Measurements from ENCODE around the gene HIGD1A.

Gene HIGD1A

GRCh38 chr3:42780892-42781700 is 23.2 kb downstream of the HIGD1A start:
- Histone ChIP-seq H3K79me2 (ENCODE audit: control insufficient read depth, low read length) (no peaks in the 10 kb centered on the region), H3K9me2 (replicated peaks; ENCODE audit: control insufficient read depth, low read length) (no peaks in the 10 kb centered on the region), H3K9me3 (ENCODE audit: control insufficient read depth, insufficient read depth, low read length) (no peaks in the 10 kb centered on the region), H3K36me3 (ENCODE audit: control insufficient read depth, low read length) (peaks cover 21% of the 10 kb centered on the region), H3K4me2 (ENCODE audit: low read length) (no peak overlapping the region), H3K27ac (ENCODE audit: low read depth, low read length) (no peak overlapping the region), H4K20me1 (ENCODE audit: control insufficient read depth, insufficient read depth, low read depth, low read length) (no peaks in the 10 kb centered on the region), H3K27me3 (ENCODE audit: control insufficient read depth, low read length) (no peaks in the 10 kb centered on the region), H3F3A (ENCODE audit: control insufficient read depth, insufficient read depth) (peaks cover 6% of the 10 kb centered on the region; the same call in 1 of the 2 replicates), H3K4me3 (ENCODE audit: low read length) (no peak overlapping the region), H3K4me1 (ENCODE audit: control insufficient read depth, low read length) (no peaks in the 10 kb centered on the region)
- peak; percentile 77 for TF ChIP-seq CTCF (IDR thresholded peaks at IDR 0.05; ENCODE audit: low read depth, low read length, poor library complexity, severe bottlenecking)
- no peak for TF ChIP-seq EZH2phosphoT487 (IDR thresholded peaks at IDR 0.05; ENCODE audit: borderline replicate concordance, low read length)

GRCh38 chr3:42780398-42780797 is 23.9 kb downstream of the HIGD1A start:
- Histone ChIP-seq H3K9me2 (replicated peaks; ENCODE audit: control insufficient read depth, low read length) (no peaks in the 10 kb centered on the region), H3K9me3 (ENCODE audit: control insufficient read depth, insufficient read depth, low read length) (no peaks in the 10 kb centered on the region), H3K79me2 (ENCODE audit: control insufficient read depth, low read length) (no peaks in the 10 kb centered on the region), H3K27ac (ENCODE audit: low read depth, low read length) (no peak overlapping the region), H3K36me3 (ENCODE audit: control insufficient read depth, low read length) (peaks cover 14% of the 10 kb centered on the region), H3K27me3 (ENCODE audit: control insufficient read depth, low read length) (no peaks in the 10 kb centered on the region), H3K4me1 (ENCODE audit: control insufficient read depth, low read length) (no peaks in the 10 kb centered on the region), H3K4me3 (ENCODE audit: low read length) (no peak overlapping the region), H3K4me2 (ENCODE audit: low read length) (no peak overlapping the region), H3F3A (ENCODE audit: control insufficient read depth, insufficient read depth) (peaks cover 8% of the 10 kb centered on the region; the same call in 1 of the 2 replicates), H4K20me1 (ENCODE audit: control insufficient read depth, insufficient read depth, low read depth, low read length) (no peaks in the 10 kb centered on the region)
- TF ChIP-seq CTCF (IDR thresholded peaks at IDR 0.05; ENCODE audit: low read depth, low read length, poor library complexity, severe bottlenecking) (no peak), EZH2phosphoT487 (IDR thresholded peaks at IDR 0.05; ENCODE audit: borderline replicate concordance, low read length) (no peak)

GRCh38 chr3:42778644-42779043 is 25.6 kb downstream of the HIGD1A start:
- Histone ChIP-seq H3K4me3 (ENCODE audit: low read length) (no peak overlapping the region), H3K79me2 (ENCODE audit: control insufficient read depth, low read length) (no peaks in the 10 kb centered on the region), H4K20me1 (ENCODE audit: control insufficient read depth, insufficient read depth, low read depth, low read length) (no peaks in the 10 kb centered on the region), H3K27me3 (ENCODE audit: control insufficient read depth, low read length) (no peaks in the 10 kb centered on the region), H3K36me3 (ENCODE audit: control insufficient read depth, low read length) (peaks cover 10% of the 10 kb centered on the region), H3F3A (ENCODE audit: control insufficient read depth, insufficient read depth) (peaks cover 8% of the 10 kb centered on the region; the same call in 1 of the 2 replicates), H3K4me1 (ENCODE audit: control insufficient read depth, low read length) (no peaks in the 10 kb centered on the region), H3K9me3 (ENCODE audit: control insufficient read depth, insufficient read depth, low read length) (no peaks in the 10 kb centered on the region), H3K4me2 (ENCODE audit: low read length) (no peak overlapping the region), H3K27ac (ENCODE audit: low read depth, low read length) (no peak overlapping the region), H3K9me2 (replicated peaks; ENCODE audit: control insufficient read depth, low read length) (no peaks in the 10 kb centered on the region)
- TF ChIP-seq CTCF (IDR thresholded peaks at IDR 0.05; ENCODE audit: low read depth, low read length, poor library complexity, severe bottlenecking): no peak
- TF ChIP-seq EZH2phosphoT487 (IDR thresholded peaks at IDR 0.05; ENCODE audit: borderline replicate concordance, low read length): no peak
